Fibroblast of skin of left biceps (primary cell): ENCODE measurements around the gene ABCD1.
"Not testable (repeated sequence)": the region's sequence is repeated elsewhere in the genome, so short reads cannot be mapped to it uniquely, and the experiment has no call there.

Experiments used
- DNase-seq, 2 experiments: peaks; one replicate each; pipeline ENCODE4 v3.0.0-alpha.2; 2013; ENCODE audit warnings: low read depth in 2 of 2

Gene ABCD1

GRCh38 chrX:153709726-153710674 is 14.7 kb upstream of the ABCD1 start:
- DNase-seq, result no peak

- DNase-seq, result no peak
Measured at GRCh38 chrX:153714256-153714655, 10.4 kb upstream of the ABCD1 start.

- DNase-seq, result no peak
Measured at GRCh38 chrX:153717445-153717844, 7.2 kb upstream of the ABCD1 start.

DNA sequence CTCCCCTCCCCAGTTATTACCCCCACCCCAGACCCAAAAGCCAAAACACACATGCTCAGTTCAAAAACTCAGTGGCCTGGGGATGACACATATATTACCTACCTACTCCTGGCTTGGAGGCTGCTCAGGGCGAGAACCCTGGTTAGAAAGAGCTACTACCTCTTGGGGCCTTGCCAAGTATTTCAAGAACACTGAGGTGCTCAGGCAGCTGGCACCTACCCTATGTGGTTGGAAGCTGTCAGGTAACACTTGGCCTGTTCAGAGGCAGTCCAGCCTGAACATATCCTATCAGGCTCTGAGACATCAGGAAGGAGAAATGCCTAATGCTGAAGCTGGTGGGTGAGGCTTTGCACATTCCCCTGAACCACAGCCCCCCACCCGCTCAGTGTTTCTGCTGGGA is 5.4 kb upstream of the ABCD1 start:
- DNase-seq, result no peak

- no peak for DNase-seq
Measured at GRCh38 chrX:153719701-153720100, 5.0 kb upstream of the ABCD1 start.

DNA sequence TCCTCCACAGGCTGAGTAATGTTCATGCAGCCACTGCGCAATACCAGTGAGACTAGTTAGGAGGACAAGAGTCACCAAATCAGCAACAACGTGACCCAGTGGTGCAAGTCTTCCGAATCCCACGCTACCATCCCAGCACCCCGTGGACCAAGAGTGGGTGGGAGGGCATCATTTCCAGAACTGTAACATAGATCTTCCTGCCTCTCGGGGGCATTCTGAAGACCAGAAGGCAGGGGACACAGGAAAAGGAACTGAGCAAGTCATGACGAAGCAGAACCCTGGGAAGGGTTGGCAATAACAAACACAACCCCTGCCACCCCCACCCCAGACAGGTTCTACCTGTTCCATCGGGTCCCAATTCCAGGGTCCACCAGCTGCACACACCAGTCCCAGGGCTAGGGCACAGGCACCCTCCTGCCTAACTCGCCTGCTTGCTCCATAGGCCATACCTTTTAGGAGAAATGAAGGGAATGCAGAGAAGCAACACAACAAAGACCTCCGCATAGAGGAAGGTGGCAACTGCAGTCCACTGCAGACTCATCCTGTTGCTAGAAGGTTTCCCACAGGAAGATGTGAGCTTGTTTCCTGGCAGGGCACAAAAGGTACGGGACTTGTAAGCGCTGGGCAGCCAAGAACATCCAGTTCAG is 1.8 kb upstream of the ABCD1 start:
- no peak for DNase-seq

GRCh38 chrX:153723351-153724251 is 1.1 kb upstream of the ABCD1 start:
- DNase-seq, result no peak

DNA sequence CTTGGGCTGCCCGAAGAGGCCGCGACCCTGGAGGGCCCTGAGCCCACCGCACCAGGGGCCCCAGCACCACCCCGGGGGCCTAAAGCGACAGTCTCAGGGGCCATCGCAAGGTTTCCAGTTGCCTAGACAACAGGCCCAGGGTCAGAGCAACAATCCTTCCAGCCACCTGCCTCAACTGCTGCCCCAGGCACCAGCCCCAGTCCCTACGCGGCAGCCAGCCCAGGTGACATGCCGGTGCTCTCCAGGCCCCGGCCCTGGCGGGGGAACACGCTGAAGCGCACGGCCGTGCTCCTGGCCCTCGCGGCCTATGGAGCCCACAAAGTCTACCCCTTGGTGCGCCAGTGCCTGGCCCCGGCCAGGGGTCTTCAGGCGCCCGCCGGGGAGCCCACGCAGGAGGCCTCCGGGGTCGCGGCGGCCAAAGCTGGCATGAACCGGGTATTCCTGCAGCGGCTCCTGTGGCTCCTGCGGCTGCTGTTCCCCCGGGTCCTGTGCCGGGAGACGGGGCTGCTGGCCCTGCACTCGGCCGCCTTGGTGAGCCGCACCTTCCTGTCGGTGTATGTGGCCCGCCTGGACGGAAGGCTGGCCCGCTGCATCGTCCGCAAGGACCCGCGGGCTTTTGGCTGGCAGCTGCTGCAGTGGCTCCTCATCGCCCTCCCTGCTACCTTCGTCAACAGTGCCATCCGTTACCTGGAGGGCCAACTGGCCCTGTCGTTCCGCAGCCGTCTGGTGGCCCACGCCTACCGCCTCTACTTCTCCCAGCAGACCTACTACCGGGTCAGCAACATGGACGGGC is 579 bp downstream of the ABCD1 start:
- no peak for DNase-seq

DNA sequence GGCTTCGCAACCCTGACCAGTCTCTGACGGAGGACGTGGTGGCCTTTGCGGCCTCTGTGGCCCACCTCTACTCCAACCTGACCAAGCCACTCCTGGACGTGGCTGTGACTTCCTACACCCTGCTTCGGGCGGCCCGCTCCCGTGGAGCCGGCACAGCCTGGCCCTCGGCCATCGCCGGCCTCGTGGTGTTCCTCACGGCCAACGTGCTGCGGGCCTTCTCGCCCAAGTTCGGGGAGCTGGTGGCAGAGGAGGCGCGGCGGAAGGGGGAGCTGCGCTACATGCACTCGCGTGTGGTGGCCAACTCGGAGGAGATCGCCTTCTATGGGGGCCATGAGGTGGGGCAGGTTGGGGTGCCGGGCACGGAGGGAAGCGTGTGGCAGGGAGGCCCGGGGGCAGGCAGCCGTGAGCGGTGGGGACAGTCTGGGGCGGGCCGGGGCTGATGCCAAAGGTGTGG is 1.2 kb downstream of the ABCD1 start:
- DNase-seq, result no peak

DNA sequence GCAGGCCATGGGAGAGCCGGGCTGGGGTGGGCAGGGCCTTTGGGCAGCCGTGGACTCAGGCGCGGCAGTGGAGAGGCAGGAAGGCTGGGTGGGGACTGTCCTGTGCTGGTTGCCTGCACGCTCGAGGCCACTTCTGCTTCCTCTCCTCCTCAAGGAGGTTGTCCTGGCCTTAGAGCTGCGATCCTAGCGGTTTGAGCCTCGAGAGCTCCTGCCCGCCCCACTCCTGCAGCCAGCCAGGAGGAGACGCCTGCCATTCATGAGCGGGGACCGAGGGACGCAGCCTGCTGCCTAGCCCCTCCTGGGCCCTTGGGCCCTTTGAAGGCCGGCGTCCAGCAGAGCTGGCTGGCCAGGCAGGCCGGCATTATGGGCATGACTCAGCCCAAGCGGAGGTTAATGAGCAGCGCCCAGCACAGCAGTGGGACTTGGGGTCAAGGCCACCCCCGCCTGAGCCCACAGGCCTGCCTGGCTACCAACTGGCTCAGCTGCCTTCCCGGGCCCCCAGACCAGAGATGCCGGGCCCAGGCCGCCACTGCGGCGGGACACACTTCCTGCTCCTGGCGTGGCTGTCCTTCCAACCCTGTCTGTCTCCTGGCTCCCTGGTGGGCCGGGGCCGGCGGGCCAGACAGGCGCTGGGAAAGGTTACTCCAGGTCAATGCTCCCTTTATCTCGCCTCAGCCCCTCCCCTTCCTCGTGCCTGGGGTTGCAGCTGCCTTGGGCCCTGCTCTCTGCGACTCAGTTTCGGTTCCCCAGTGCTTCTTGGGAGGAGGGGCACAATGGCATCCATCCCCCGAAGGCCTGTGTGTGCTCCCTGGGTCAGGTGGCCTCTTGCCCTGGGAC is 1.8 kb downstream of the ABCD1 start:
- DNase-seq, result no peak

GRCh38 chrX:153727123-153727931 is 2.7 kb downstream of the ABCD1 start:
- no peak for DNase-seq

DNA sequence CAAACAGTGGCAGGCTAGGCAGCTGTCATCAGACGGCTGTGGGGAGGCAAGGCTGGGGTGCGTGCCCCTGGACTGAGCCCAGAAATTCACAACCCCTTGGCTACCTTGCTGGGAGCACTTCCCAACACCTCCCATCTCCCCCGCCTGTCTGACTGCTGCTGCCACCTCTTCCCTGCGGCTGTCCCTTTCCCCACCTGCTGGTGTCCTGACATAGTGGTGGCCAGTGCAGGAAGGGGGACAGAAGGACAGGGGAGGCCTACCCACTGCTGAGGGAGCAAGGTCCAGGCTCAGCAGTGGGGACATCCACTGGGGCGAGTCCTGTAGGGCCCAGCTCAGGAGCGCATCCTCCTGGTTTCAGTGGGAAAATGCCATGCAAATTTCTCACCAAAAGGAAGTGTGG is 3.4 kb downstream of the ABCD1 start:
- DNase-seq, result no peak

DNA sequence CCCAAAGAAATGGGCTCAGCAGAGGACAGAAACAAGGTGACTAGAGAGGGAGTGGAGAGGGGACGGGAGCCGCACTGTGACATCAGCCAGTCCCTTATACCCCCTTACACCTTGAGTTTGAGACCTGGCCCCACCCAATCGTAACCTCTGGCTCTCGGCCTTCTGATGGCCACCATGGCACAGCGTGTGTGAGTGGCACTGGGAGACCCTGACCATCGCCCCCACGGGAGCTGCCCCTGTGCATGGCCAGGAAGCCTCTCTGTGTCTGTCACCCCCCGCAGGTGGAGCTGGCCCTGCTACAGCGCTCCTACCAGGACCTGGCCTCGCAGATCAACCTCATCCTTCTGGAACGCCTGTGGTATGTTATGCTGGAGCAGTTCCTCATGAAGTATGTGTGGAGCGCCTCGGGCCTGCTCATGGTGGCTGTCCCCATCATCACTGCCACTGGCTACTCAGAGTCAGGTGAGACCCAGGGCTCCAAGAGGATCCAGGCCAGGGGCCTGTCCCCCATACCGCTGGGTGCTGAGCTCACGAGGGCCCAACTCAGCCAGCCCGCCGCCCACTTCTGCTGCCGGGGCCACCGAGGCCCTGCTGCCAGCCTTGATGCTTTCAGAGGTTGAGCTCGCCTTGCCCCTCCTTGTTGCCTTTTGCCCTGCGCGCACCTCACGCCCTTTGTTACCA is 4.4 kb downstream of the ABCD1 start:
- DNase-seq, result no peak

GRCh38 chrX:153730115-153730514 is 5.5 kb downstream of the ABCD1 start:
- not testable (repeated sequence) for DNase-seq

- DNase-seq, result no peak
Measured at GRCh38 chrX:153731117-153731844, 6.6 kb downstream of the ABCD1 start.

GRCh38 chrX:153731845-153732215 is 7.2 kb downstream of the ABCD1 start:
- DNase-seq, result no peak

- DNase-seq, result no peak
Measured at GRCh38 chrX:153732401-153732800, 7.7 kb downstream of the ABCD1 start.

GRCh38 chrX:153733651-153734240 is 9.1 kb downstream of the ABCD1 start:
- no peak for DNase-seq
